Activated CD4-positive, CD25-positive, alpha-beta regulatory T cell treated with anti-CD3 and anti-CD28 coated beads, Interleukin-2, amount 50 U/mL, for 72 hours (primary cell): Measurements from ENCODE around the gene SIAH2.

Source experiments
- DNase-seq: peaks from one replicate; pipeline ENCODE4 v3.0.0; 2021

The SIAH2 gene

GRCh38 chr3:150733373-150733935, 29.5 kb downstream of the SIAH2 start:
- no peak for DNase-seq

- DNase-seq: no peak
Observed at GRCh38 chr3:150729682-150730360, 33.1 kb downstream of the SIAH2 start.

GRCh38 chr3:150727653-150728502, 35.1 kb downstream of the SIAH2 start:
- DNase-seq: no peak

GRCh38 chr3:150725548-150725947, 37.4 kb downstream of the SIAH2 start:
- no peak for DNase-seq

GRCh38 chr3:150723946-150724345, 39.0 kb downstream of the SIAH2 start:
- DNase-seq: no peak

- no peak for DNase-seq
Observed at GRCh38 chr3:150722267-150722666, 40.7 kb downstream of the SIAH2 start.

- no peak for DNase-seq
Observed at GRCh38 chr3:150721285-150722130, 41.5 kb downstream of the SIAH2 start.

GRCh38 chr3:150720444-150720843, 42.5 kb downstream of the SIAH2 start:
- no peak for DNase-seq

- DNase-seq: no peak
Observed at GRCh38 chr3:150710097-150710496, 52.9 kb downstream of the SIAH2 start.

GRCh38 chr3:150703756-150704344, 59.1 kb downstream of the SIAH2 start, which contains the start of gene ERICH6:
Gene ERICH6 (minus strand): TSS chr3:150703920. CDS start chr3:150703898, 22 bp downstream.
- peak; percentile 84 for DNase-seq

GRCh38 chr3:150703299-150703755, 59.6 kb downstream of the SIAH2 start:
- DNase-seq: peak; percentile 51

- no peak for DNase-seq
Observed at GRCh38 chr3:150699068-150699639, 63.8 kb downstream of the SIAH2 start.

GRCh38 chr3:150697646-150698045, 65.3 kb downstream of the SIAH2 start:
- no peak for DNase-seq

GRCh38 chr3:150691414-150692040, 71.4 kb downstream of the SIAH2 start:
- DNase-seq: no peak
